OCI-LY7 (cell line): ENCODE data around the gene ERCC6L. TPM values are rescaled to one million over a fixed set of nuclear protein-coding genes. Genes with fewer than 3 reads are reported as not detected.

Experiments
- BruUV-seq: library from RNA; stranded (reverse); fragments of 400-500 nt; replicated peaks from 2 replicates; lab custom pipeline; 2021; lab: Mats Ljungman, UMichigan
- CTCF ChIA-PET: fragments of 300-600 bp; sonication (Branson Sonifier 250); formaldehyde crosslinking; loops from one replicate; lab custom pipeline; 2022; ENCODE audit warnings: antibody characterized with exemption; ENCODE audit not compliant: unreplicated experiment; lab: Charles Lee
- POLR2A ChIA-PET: fragments of 300-600 bp; sonication (Branson Sonifier 250); formaldehyde crosslinking; loops from one replicate; lab custom pipeline; 2022; ENCODE audit warnings: antibody characterized with exemption; lab: Charles Lee
- DNase-seq: peaks from one replicate; pipeline ENCODE4 v3.0.0-alpha.2; 2015; ENCODE audit warnings: low spot score
- H2AFZ ChIP-seq: fragments of 200-600 bp; sonication (generic), shearing (Covaris generic); 2 replicates; pipeline ENCODE4 v1.6.1; 2014; ENCODE audit warnings: mild to moderate bottlenecking, antibody characterized with exemption, low read length, moderate library complexity
- H3K27ac ChIP-seq: fragments of 200-600 bp; sonication (generic); 2 replicates; pipeline ENCODE4 v1.5.1; 2014; ENCODE audit warnings: mixed run types, low read depth, mild to moderate bottlenecking, moderate library complexity, low read length, inconsistent platforms; ENCODE audit not compliant: poor library complexity, severe bottlenecking
- H3K36me3 ChIP-seq: fragments of 200-600 bp; sonication (generic); 2 replicates; pipeline ENCODE4 v1.6.1; 2014; ENCODE audit warnings: mild to moderate bottlenecking, antibody characterized with exemption, low read length, moderate library complexity, mixed read lengths; ENCODE audit not compliant: insufficient read depth
- H3K4me1 ChIP-seq: fragments of 200-600 bp; sonication (generic); 2 replicates; pipeline ENCODE4 v1.5.1; 2014; ENCODE audit warnings: mild to moderate bottlenecking, low read length; ENCODE audit not compliant: insufficient read depth, poor library complexity, severe bottlenecking
- H3K4me2 ChIP-seq: fragments of 200-600 bp; sonication (generic); 2 replicates; pipeline ENCODE4 v1.6.1; 2014; ENCODE audit warnings: mild to moderate bottlenecking, low read length
- H3K4me3 ChIP-seq: fragments of 200-600 bp; sonication (generic); 2 replicates; pipeline ENCODE4 v1.5.1; 2014; ENCODE audit warnings: mild to moderate bottlenecking, low read depth, low read length; ENCODE audit not compliant: poor library complexity, severe bottlenecking
- H3K79me2 ChIP-seq: fragments of 200-600 bp; sonication (generic); 2 replicates; pipeline ENCODE4 v1.6.1; 2016; ENCODE audit warnings: low read depth, mild to moderate bottlenecking, low read length, moderate library complexity, mixed read lengths; ENCODE audit not compliant: insufficient read depth
- H3K9me2 ChIP-seq: fragments of 200-600 bp; sonication (generic); 2 replicates; pipeline ENCODE4 v1.6.1; 2016; ENCODE audit warnings: mild to moderate bottlenecking, low read length, mixed read lengths; ENCODE audit not compliant: insufficient read depth
- H3K9me3 ChIP-seq: fragments of 200-600 bp; sonication (generic); 2 replicates; pipeline ENCODE4 v1.6.1; 2014; ENCODE audit warnings: mild to moderate bottlenecking, mixed run types, low read length, mixed read lengths
- H4K20me1 ChIP-seq: fragments of 200-600 bp; sonication (generic); 2 replicates; pipeline ENCODE4 v1.6.1; 2014; ENCODE audit warnings: mild to moderate bottlenecking, antibody characterized with exemption, low read length, moderate library complexity, mixed read lengths; ENCODE audit not compliant: insufficient read depth
- CTCF ChIP-seq: fragments of 200-600 bp; sonication (generic); conservative IDR thresholded peaks from 2 replicates; pipeline ENCODE4 v1.5.1; 2014; ENCODE audit warnings: mild to moderate bottlenecking, antibody characterized with exemption, low read length, moderate library complexity, mixed read lengths
- EZH2phosphoT487 ChIP-seq: fragments of 200-600 bp; sonication (generic); IDR thresholded peaks from 2 replicates; pipeline ENCODE4 v1.6.1; 2018; ENCODE audit warnings: low read depth, borderline replicate concordance, mild to moderate bottlenecking, mixed run types, antibody characterized with exemption, low read length, moderate library complexity, mixed read lengths
- intact Hi-C: fragments of 100-400 bp; cut with micrococcal nuclease; formaldehyde crosslinking; loops from one replicate; pipeline ENCODE4 v1.10.0; 2022; ENCODE audit not compliant: unreplicated experiment
- total RNA-seq, 2 experiments: library from RNA; depleted of rRNA in 1 of 2; stranded (reverse); fragments of >200 nt in 1 of 2; shearing (Covaris generic) in 1 of 2; gene quantifications; 2 replicates each; pipeline ENCODE4 v1.2.3, GENCODE V29; 2014 to 2022

ERCC6L gene
- total RNA-seq, 2 experiments from 2014 or later: 12.6 to 14.1 TPM

- Histone ChIP-seq H3K36me3 (no peaks in the 10 kb centered on the region), H3K9me2 (no peaks in the 10 kb centered on the region), H3K4me1 (peaks cover 22% of the 10 kb centered on the region), H3K4me2 (peak within 1 kb of the TSS; percentile 90), H3K79me2 (peaks cover 20% of the 10 kb centered on the region), H4K20me1 (no peaks in the 10 kb centered on the region), H3K4me3 (peak within 1 kb of the TSS; percentile 99), H2AFZ (peak within 1 kb of the TSS; percentile 95), H3K9me3 (no peaks in the 10 kb centered on the region), H3K27ac (peak within 1 kb of the TSS; percentile 89)
- ChIA-PET POLR2A (interaction anchor here (0.6 to 1.4 kb wide), 10 partner anchors 8 to 1612 kb away, joined by 3 to 8 read pairs (median 4); partner anchors contain the start of genes ERCC6L and RPS4X), CTCF (interaction anchor here (0.6 kb wide), 1 partner anchor 141 kb away, joined by 3 read pairs; no protein-coding TSS in a partner anchor)
- intact Hi-C loops: loop anchor here (2.0 kb wide), 1 partner anchor 57 kb away; the partner anchor contains the start of gene ERCC6L
- no TSS peak for BruUV-seq
- TF ChIP-seq EZH2phosphoT487: no peak
- no peak for TF ChIP-seq CTCF
- peak; percentile 94 for DNase-seq
These were observed 57.4 kb downstream of the ERCC6L start, which contains the start of gene PIN4 for GRCh38 chrX:72181178-72182125. Gene PIN4 (plus strand): TSS chrX:72181757. CDS start chrX:72181786, 29 bp downstream.

GRCh38 chrX:72180539-72180938 is 58.3 kb downstream of the ERCC6L start:
- peak; percentile 5 for DNase-seq
- peak overlapping the region; percentile 90 for H3K4me2 ChIP-seq
- no peaks in the 10 kb centered on the region for H3K36me3 ChIP-seq
- BruUV-seq: no TSS peak
- CTCF ChIA-PET: no interaction called here
- POLR2A ChIA-PET: interaction anchor here (0.6 to 1.4 kb wide), 8 partner anchors 9 to 1613 kb away, joined by 3 to 8 read pairs (median 4); partner anchors contain the start of gene RPS4X
- no peaks in the 10 kb centered on the region for H4K20me1 ChIP-seq
- peaks cover 22% of the 10 kb centered on the region for H3K4me1 ChIP-seq
- no peaks in the 10 kb centered on the region for H3K9me2 ChIP-seq
- H3K9me3 ChIP-seq: no peaks in the 10 kb centered on the region
- peaks cover 20% of the 10 kb centered on the region for H3K79me2 ChIP-seq
- H3K27ac ChIP-seq: peak overlapping the region; percentile 89
- H2AFZ ChIP-seq: peak overlapping the region; percentile 95
- intact Hi-C loops: loop anchor here (2.0 kb wide), 1 partner anchor 58 kb away; the partner anchor contains the start of gene ERCC6L
- TF ChIP-seq EZH2phosphoT487 (no peak), CTCF (no peak)
- H3K4me3 ChIP-seq: peak overlapping the region; percentile 99
